ENCODE measurements around the gene CTXND1.

Gene CTXND1

DNA sequence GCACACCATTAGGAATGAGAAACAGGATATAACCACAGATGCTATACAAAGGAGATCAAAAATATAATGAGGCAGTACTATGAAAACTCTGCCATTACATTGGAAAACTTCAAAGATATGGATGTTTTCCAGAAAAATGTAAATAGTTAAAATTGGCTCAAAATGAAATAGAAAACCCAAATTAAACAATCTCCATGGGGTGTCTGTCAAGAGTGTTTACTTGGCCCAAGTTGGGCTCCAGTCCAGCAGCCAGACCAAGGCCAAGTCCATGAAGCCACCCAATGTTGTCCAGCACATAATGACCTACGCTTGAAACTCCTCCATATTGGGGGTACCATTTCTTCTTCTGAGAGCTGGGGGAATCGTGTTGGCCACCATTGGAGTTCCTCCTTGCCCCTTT, 37.1 kb downstream of the CTXND1 start:
- no peak for ATAC-seq

GRCh38 chr15:80211976-80212375, 40.0 kb downstream of the CTXND1 start:
- TF ChIP-seq SNAI2 (CRISPR knock-in tag; IDR thresholded peaks at IDR 0.05) (no peak), TOX (CRISPR knock-in tag; IDR thresholded peaks at IDR 0.05; ENCODE audit: borderline replicate concordance) (no peak), BACH2 (CRISPR knock-in tag; IDR thresholded peaks at IDR 0.05; ENCODE audit: borderline replicate concordance) (no peak)
- ATAC-seq = no peak

More for the DNA sequence above, 37.1 kb downstream of the CTXND1 start:
- TF ChIP-seq RARB (CRISPR knock-in tag; IDR thresholded peaks at IDR 0.05) (no peak), GLIS3 (CRISPR knock-in tag; IDR thresholded peaks at IDR 0.05) (no peak), OSR1 (CRISPR knock-in tag; IDR thresholded peaks at IDR 0.05) (no peak), SNAI2 (CRISPR knock-in tag; IDR thresholded peaks at IDR 0.05) (no peak), CREB5 (CRISPR knock-in tag; IDR thresholded peaks at IDR 0.05; ENCODE audit: low read depth) (no peak), ZNF8 (CRISPR knock-in tag; IDR thresholded peaks at IDR 0.05) (no peak), TSHZ2 (CRISPR knock-in tag; IDR thresholded peaks at IDR 0.05) (no peak), BACH2 (CRISPR knock-in tag; IDR thresholded peaks at IDR 0.05; ENCODE audit: borderline replicate concordance) (no peak), ZNF70 (CRISPR knock-in tag; IDR thresholded peaks at IDR 0.05) (no peak), ISL1 (CRISPR knock-in tag; IDR thresholded peaks at IDR 0.05) (no peak), ZNF565 (CRISPR knock-in tag; conservative IDR thresholded peaks at IDR 0.05; ENCODE audit: low read depth) (no peak), ZFP30 (CRISPR knock-in tag; IDR thresholded peaks at IDR 0.05) (no peak), PPARA (CRISPR knock-in tag; IDR thresholded peaks at IDR 0.05; ENCODE audit: borderline replicate concordance) (no peak), ZFP3 (CRISPR knock-in tag; IDR thresholded peaks at IDR 0.05) (no peak), CSRNP3 (CRISPR knock-in tag; IDR thresholded peaks at IDR 0.05) (no peak)
- TF ChIP-seq, protein P1, sequence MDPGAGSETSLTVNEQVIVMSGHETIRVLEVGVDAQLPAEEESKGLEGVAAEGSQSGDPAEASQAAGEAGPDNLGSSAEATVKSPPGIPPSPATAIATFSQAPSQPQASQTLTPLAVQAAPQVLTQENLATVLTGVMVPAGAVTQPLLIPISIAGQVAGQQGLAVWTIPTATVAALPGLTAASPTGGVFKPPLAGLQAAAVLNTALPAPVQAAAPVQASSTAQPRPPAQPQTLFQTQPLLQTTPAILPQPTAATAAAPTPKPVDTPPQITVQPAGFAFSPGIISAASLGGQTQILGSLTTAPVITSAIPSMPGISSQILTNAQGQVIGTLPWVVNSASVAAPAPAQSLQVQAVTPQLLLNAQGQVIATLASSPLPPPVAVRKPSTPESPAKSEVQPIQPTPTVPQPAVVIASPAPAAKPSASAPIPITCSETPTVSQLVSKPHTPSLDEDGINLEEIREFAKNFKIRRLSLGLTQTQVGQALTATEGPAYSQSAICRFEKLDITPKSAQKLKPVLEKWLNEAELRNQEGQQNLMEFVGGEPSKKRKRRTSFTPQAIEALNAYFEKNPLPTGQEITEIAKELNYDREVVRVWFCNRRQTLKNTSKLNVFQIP (CRISPR knock-in tag; IDR thresholded peaks at IDR 0.05; ENCODE audit: borderline replicate concordance, low read depth) = no peak
- TF ChIP-seq, protein P2, sequence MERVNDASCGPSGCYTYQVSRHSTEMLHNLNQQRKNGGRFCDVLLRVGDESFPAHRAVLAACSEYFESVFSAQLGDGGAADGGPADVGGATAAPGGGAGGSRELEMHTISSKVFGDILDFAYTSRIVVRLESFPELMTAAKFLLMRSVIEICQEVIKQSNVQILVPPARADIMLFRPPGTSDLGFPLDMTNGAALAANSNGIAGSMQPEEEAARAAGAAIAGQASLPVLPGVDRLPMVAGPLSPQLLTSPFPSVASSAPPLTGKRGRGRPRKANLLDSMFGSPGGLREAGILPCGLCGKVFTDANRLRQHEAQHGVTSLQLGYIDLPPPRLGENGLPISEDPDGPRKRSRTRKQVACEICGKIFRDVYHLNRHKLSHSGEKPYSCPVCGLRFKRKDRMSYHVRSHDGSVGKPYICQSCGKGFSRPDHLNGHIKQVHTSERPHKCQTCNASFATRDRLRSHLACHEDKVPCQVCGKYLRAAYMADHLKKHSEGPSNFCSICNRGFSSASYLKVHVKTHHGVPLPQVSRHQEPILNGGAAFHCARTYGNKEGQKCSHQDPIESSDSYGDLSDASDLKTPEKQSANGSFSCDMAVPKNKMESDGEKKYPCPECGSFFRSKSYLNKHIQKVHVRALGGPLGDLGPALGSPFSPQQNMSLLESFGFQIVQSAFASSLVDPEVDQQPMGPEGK (CRISPR knock-in tag; IDR thresholded peaks at IDR 0.05; ENCODE audit: borderline replicate concordance) = no peak

DNA sequence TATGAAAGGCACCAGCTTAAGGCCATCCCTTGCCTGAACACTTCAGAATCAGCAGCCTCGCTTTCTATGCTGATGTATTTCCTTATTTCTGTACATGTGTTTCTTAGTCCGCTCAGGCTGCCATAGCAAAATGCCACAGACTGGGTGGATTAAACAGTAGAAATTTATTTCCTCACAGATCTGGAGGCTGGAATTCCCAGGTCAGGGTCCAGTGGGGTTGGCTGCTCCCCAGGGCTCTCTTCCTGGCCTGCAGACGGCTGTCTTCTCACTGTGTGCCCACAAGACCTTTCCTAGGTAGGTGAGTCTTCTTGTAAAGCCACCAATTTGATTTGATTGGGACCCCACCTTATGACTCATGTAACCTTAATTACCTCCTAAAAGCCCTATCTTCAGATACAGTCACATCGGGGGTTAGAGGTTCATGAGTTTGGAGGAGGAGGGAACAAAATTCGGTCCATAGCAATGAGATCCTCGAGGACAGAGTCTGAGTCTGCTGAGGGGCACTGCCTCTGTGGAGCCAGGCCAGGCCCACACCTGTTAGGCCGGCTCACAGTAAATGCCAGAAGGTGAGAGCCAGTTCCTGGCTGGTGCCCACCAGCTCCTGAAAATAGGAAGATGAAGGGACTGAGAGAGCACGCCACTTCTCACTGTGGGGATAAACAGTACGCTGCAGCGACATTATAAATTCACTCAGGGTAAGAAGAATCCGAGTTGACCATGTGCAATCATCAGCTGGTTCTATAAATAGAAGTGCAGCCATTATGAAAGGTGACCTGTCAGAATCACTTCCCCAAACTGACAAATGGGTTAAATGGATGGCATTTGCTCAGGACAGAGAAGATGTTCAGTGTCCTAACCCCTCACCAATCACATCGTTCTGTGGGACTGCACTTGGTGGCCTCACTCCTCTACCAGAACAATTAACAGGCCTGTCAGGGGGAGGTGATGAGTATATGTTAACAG, 41.1 kb downstream of the CTXND1 start:
- TF ChIP-seq ZFP30 (CRISPR knock-in tag; IDR thresholded peaks at IDR 0.05) (no peak), ZFP3 (CRISPR knock-in tag; IDR thresholded peaks at IDR 0.05) (no peak), ZNF8 (CRISPR knock-in tag; IDR thresholded peaks at IDR 0.05) (no peak), BACH2 (CRISPR knock-in tag; IDR thresholded peaks at IDR 0.05; ENCODE audit: borderline replicate concordance) (no peak), ESRRG (CRISPR knock-in tag; IDR thresholded peaks at IDR 0.05) (no peak), ARNTL (CRISPR knock-in tag; IDR thresholded peaks at IDR 0.05; ENCODE audit: borderline replicate concordance, low read depth) (no peak), OSR1 (CRISPR knock-in tag; IDR thresholded peaks at IDR 0.05) (no peak), CREB5 (CRISPR knock-in tag; IDR thresholded peaks at IDR 0.05; ENCODE audit: low read depth) (no peak), CSRNP3 (CRISPR knock-in tag; IDR thresholded peaks at IDR 0.05) (no peak), ZC3H10 (CRISPR knock-in tag; IDR thresholded peaks at IDR 0.05) (no peak), RARB (CRISPR knock-in tag; IDR thresholded peaks at IDR 0.05) (no peak), SNAI2 (CRISPR knock-in tag; IDR thresholded peaks at IDR 0.05) (no peak), TCF4 (CRISPR knock-in tag; IDR thresholded peaks at IDR 0.05; ENCODE audit: borderline replicate concordance) (no peak)
- TF ChIP-seq, protein P1 (CRISPR knock-in tag; IDR thresholded peaks at IDR 0.05; ENCODE audit: borderline replicate concordance, low read depth) = no peak
- no peak for ATAC-seq

Data from SK-N-SH treated with all-trans-retinoic acid at 6 μM for 48 hours (cell line).